Osteocyte (in vitro differentiated cells): ENCODE results near the gene PLD5. TPM values are rescaled to one million over a fixed set of nuclear protein-coding genes. Genes with fewer than 3 reads are reported as not detected.
A peak's percentile ranks its signal among the peaks of the same experiment; 100 is the strongest.

Experiments used
- DNase-seq: peaks from one replicate; pipeline ENCODE4 v3.0.0; 2021; ENCODE audit warnings: mixed read lengths; ENCODE audit not compliant: unreplicated experiment; ENCODE audit errors: extremely low spot score
- H3K27ac Mint-ChIP-seq: one replicate; pipeline ENCODE4 v1.8.0; 2021; ENCODE audit warnings: mild to moderate bottlenecking, mixed read lengths; ENCODE audit not compliant: unreplicated experiment
- H3K27me3 Mint-ChIP-seq: one replicate; pipeline ENCODE4 v1.8.0; 2021; ENCODE audit warnings: mixed read lengths; ENCODE audit not compliant: unreplicated experiment
- H3K36me3 Mint-ChIP-seq: one replicate; pipeline ENCODE4 v1.8.0; 2021; ENCODE audit warnings: mixed read lengths; ENCODE audit not compliant: unreplicated experiment
- H3K4me1 Mint-ChIP-seq: one replicate; pipeline ENCODE4 v1.8.0; 2021; ENCODE audit warnings: mixed read lengths; ENCODE audit not compliant: unreplicated experiment
- H3K4me3 Mint-ChIP-seq: one replicate; pipeline ENCODE4 v1.8.0; 2021; ENCODE audit warnings: mild to moderate bottlenecking, moderate library complexity, mixed read lengths; ENCODE audit not compliant: unreplicated experiment
- H3K9me3 Mint-ChIP-seq: one replicate; pipeline ENCODE4 v1.8.0; 2021; ENCODE audit warnings: mixed read lengths; ENCODE audit not compliant: unreplicated experiment
- long read RNA-seq: library from polyadenylated mRNA; unstranded; transcript quantifications from one replicate; pipeline ENCODE4 v2.0.0, GENCODE V29; 2021
- total RNA-seq: library from RNA; stranded (reverse); gene quantifications from 2 replicates; pipeline ENCODE4 v1.2.1, GENCODE V29; 2021
- TF ChIP-seq, protein P1 (sequence below): fragments of 200-600 bp; sonication (generic); IDR thresholded peaks from 2 replicates; pipeline ENCODE4 v1.5.0; 2021; ENCODE audit warnings: antibody characterized with exemption, mild to moderate bottlenecking, moderate library complexity

The PLD5 gene
- not detected in 2 replicates for total RNA-seq
- long read RNA-seq: 0 reads

DNA sequence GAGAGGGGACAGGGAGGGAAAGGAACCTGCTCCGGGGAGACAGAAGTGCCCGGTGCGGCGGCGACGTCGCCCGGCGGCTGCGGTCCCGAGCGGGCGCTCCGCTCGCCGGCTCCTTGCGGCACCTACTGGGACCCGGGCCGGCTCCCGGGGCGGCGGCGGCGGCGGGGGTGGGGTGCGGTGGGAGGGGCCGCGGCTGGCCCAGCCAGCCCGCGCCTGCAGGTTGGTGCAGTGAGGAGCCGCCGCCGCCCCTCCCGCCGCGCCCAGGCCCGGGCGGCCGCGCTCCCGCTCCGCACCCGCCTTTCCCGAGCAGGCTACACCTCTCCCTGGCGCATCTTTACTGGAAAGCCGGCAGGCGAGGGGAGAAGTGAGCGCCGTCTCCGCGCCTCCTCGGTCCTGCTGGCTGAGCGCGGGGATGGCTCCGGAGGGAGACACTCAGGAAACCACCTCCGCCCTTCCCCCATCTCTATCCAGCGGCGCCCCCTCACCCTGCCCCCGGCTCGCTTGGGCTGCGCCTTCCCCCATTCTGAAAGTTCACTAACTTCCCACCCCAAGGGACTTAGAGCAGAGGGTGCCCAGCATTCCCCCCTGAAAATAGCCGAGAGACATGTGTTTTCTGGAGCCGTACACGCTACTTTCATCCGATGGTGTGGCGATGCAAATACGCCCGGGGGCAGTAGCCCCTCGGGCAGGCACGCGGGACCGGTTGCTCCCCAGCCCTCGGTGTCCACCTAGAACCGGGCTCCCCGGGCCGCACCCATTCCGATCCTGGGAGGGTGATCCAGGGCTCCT, at the start of gene PLD5:
Gene PLD5 (minus strand): TSS at position 127 of the 789 bp plus-strand sequence.
- Mint-ChIP-seq H3K36me3 (no peaks in the 10 kb centered on the region), H3K27ac (no peak within 1 kb of the TSS), H3K9me3 (no peaks in the 10 kb centered on the region), H3K4me1 (peaks cover 15% of the 10 kb centered on the region), H3K4me3 (peak within 1 kb of the TSS; percentile 71), H3K27me3 (peaks cover 52% of the 10 kb centered on the region)
- TF ChIP-seq, protein P1, sequence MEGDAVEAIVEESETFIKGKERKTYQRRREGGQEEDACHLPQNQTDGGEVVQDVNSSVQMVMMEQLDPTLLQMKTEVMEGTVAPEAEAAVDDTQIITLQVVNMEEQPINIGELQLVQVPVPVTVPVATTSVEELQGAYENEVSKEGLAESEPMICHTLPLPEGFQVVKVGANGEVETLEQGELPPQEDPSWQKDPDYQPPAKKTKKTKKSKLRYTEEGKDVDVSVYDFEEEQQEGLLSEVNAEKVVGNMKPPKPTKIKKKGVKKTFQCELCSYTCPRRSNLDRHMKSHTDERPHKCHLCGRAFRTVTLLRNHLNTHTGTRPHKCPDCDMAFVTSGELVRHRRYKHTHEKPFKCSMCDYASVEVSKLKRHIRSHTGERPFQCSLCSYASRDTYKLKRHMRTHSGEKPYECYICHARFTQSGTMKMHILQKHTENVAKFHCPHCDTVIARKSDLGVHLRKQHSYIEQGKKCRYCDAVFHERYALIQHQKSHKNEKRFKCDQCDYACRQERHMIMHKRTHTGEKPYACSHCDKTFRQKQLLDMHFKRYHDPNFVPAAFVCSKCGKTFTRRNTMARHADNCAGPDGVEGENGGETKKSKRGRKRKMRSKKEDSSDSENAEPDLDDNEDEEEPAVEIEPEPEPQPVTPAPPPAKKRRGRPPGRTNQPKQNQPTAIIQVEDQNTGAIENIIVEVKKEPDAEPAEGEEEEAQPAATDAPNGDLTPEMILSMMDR: no peak
- no peak for DNase-seq

GRCh38 chr1:242569867-242570266, 45.4 kb upstream of the PLD5 start:
- H3K4me1 Mint-ChIP-seq: no peaks in the 10 kb centered on the region
- H3K9me3 Mint-ChIP-seq: peaks cover 8% of the 10 kb centered on the region
- H3K27ac Mint-ChIP-seq: no peak overlapping the region
- no peak overlapping the region for H3K4me3 Mint-ChIP-seq
- no peaks in the 10 kb centered on the region for H3K36me3 Mint-ChIP-seq
- no peaks in the 10 kb centered on the region for H3K27me3 Mint-ChIP-seq
- TF ChIP-seq, protein P1: no peak
- DNase-seq: no peak

DNA sequence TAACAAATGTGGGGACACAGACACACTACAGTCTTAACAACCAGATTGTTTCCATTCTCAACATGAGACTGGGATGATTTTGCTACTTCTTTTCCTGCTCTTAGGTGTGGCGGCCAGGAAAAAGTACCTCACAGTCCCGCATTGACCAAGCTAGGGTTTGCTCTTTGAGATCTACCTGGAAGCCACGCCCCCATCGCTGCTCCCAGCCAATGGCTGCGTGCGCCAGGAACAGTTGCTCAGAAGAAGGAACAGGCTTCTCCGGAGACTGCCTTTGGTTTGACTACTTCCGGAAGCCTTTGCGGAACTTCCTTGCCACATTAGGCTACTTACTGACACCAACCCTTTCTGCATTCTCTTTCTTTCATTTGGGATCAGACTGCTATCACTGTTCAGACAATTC, 44.2 kb upstream of the PLD5 start:
- Mint-ChIP-seq H3K27me3 (no peaks in the 10 kb centered on the region), H3K9me3 (peaks cover 8% of the 10 kb centered on the region), H3K27ac (no peak overlapping the region), H3K36me3 (no peaks in the 10 kb centered on the region), H3K4me1 (no peaks in the 10 kb centered on the region), H3K4me3 (no peak overlapping the region)
- DNase-seq: no peak
- TF ChIP-seq, protein P1: no peak

- no peaks in the 10 kb centered on the region for H3K4me1 Mint-ChIP-seq
- no peak for DNase-seq
- no peaks in the 10 kb centered on the region for H3K36me3 Mint-ChIP-seq
- H3K4me3 Mint-ChIP-seq: no peak overlapping the region
- peaks cover 3% of the 10 kb centered on the region for H3K9me3 Mint-ChIP-seq
- H3K27me3 Mint-ChIP-seq: no peaks in the 10 kb centered on the region
- TF ChIP-seq, protein P1: no peak
- H3K27ac Mint-ChIP-seq: no peak overlapping the region
Observed at GRCh38 chr1:242567596-242567995, 43.1 kb upstream of the PLD5 start.

DNA sequence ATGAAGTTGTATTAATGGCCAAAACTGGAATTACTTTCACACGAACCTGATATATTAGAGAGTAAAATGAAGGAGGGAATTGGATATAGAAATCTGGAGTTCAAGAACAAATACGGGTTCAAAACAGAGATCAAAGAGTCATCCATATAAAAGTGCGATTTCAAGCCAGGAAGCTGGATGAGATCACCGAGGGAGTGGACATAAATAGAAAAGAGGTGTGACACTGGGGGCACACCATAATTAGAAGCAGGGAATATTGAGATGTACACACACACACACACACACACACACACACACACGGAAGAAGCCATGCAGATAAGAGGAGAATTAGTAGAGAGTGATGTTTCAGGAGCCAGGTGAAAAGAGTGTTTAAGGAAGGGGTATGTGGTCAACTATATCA, 32.3 kb upstream of the PLD5 start:
- Mint-ChIP-seq H3K27ac (no peak overlapping the region), H3K9me3 (peaks cover 11% of the 10 kb centered on the region), H3K4me3 (no peak overlapping the region), H3K4me1 (no peaks in the 10 kb centered on the region), H3K36me3 (no peaks in the 10 kb centered on the region), H3K27me3 (no peaks in the 10 kb centered on the region)
- DNase-seq: no peak
- TF ChIP-seq, protein P1: no peak
